ENCODE data around the gene DAB2IP. TPM values are rescaled to one million over a fixed set of nuclear protein-coding genes. Genes with fewer than 3 reads are reported as not detected.
A peak's percentile ranks its signal among the peaks of the same experiment; 100 is the strongest.

The DAB2IP gene
- total and polyA plus RNA-seq, 2 donors from 2014 or later = 33.8 to 105 TPM

DNA sequence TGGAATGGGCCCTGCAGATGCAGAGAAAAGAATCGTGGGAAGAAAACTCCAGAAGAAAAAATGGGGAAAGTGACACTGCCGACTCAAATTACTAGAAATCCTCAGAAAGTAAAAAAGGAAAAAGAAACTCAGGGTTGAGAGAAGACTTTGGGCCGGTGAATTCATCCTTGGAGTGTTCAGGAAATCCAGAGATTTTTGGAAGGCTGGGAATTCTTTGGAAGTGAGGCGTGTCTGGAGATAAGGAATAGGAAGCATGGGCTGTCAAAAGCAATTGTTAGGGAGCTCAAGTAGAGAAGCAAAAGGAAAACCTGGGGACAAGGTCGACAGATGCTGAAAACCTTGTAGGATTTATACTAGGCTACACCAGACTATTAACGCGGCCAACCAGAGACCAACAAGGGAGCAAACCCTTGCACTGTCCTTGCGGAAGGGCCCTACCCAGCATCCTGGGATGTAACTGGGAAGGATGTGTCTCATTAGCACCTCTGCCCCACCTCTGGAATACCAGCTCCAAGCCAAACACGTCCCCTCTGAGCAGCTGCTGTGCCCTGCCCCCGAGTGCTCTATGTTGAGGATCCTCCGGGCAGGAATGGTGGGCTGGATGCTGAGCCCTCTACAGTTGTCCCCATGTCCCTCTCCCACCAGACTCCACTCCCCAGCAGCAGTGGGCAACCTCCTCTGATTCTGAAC, 11.6 kb downstream of the DAB2IP start:
- FAIRE-seq (no peak), DNase-seq (no peak)
- Histone ChIP-seq H3K9ac (ENCODE audit: low read length in 3 of 3) (no peak overlapping the region), H3K4me1 (ENCODE audit: control insufficient read depth in 2 of 3, insufficient read depth in 2 of 3, low read depth in 1 of 3, low read length in 3 of 3) (peaks cover 0 to 18% (median 3%) of the 10 kb centered on the region in 3 donors), H3K27ac (ENCODE audit: low read depth in 2 of 2, low read length in 2 of 2) (peak overlapping the region in 1 of 2 donors; percentile 49), H3K9me3 (ENCODE audit: control insufficient read depth in 2 of 3, insufficient read depth in 1 of 3, low read length in 3 of 3) (no peaks in the 10 kb centered on the region), H3K4me3 (ENCODE audit: low read length in 3 of 3) (no peak overlapping the region), H3K36me3 (ENCODE audit: control insufficient read depth in 2 of 3, insufficient read depth in 3 of 3, low read length in 3 of 3) (no peaks in the 10 kb centered on the region), H3K27me3 (ENCODE audit: control insufficient read depth, insufficient read depth, low read length) (no peaks in the 10 kb centered on the region)
- TF ChIP-seq, protein P1, sequence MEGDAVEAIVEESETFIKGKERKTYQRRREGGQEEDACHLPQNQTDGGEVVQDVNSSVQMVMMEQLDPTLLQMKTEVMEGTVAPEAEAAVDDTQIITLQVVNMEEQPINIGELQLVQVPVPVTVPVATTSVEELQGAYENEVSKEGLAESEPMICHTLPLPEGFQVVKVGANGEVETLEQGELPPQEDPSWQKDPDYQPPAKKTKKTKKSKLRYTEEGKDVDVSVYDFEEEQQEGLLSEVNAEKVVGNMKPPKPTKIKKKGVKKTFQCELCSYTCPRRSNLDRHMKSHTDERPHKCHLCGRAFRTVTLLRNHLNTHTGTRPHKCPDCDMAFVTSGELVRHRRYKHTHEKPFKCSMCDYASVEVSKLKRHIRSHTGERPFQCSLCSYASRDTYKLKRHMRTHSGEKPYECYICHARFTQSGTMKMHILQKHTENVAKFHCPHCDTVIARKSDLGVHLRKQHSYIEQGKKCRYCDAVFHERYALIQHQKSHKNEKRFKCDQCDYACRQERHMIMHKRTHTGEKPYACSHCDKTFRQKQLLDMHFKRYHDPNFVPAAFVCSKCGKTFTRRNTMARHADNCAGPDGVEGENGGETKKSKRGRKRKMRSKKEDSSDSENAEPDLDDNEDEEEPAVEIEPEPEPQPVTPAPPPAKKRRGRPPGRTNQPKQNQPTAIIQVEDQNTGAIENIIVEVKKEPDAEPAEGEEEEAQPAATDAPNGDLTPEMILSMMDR (IDR thresholded peaks at IDR 0.05; ENCODE audit: borderline replicate concordance, extremely low read depth, insufficient read depth) = no peak
- intact Hi-C loops (cut with DNase I) = no loop called here

DNA sequence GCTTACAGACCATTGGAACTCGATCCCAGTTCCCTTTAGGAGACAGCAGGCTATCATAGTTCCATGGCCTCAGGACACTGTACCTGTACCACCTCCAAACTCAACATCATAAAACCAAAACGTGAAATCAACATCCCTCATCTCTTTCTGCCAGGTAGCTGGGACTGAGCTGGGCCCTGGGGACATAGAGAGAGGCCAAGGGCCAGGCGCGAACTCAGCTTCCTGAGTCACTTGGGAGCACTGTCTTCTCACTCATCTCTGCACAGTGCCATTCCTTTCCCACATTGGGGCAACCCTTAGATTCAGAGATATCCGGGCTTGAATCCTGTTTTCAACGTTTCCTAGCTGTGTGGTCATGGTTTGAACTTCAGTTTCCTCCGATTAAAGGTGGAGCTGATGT, 12.2 kb downstream of the DAB2IP start:
- Histone ChIP-seq H3K4me3 (ENCODE audit: low read length in 3 of 3) (no peak overlapping the region), H3K9ac (ENCODE audit: low read length in 3 of 3) (no peak overlapping the region), H3K36me3 (ENCODE audit: control insufficient read depth in 2 of 3, insufficient read depth in 3 of 3, low read length in 3 of 3) (no peaks in the 10 kb centered on the region), H3K9me3 (ENCODE audit: control insufficient read depth in 2 of 3, insufficient read depth in 1 of 3, low read length in 3 of 3) (no peaks in the 10 kb centered on the region), H3K4me1 (ENCODE audit: control insufficient read depth in 2 of 3, insufficient read depth in 2 of 3, low read depth in 1 of 3, low read length in 3 of 3) (peaks cover 0 to 15% (median under 1%) of the 10 kb centered on the region in 3 donors), H3K27ac (ENCODE audit: low read depth in 2 of 2, low read length in 2 of 2) (peak overlapping the region in 1 of 2 donors; percentile 32), H3K27me3 (ENCODE audit: control insufficient read depth, insufficient read depth, low read length) (no peaks in the 10 kb centered on the region)
- no peak for FAIRE-seq
- TF ChIP-seq, protein P1 (IDR thresholded peaks at IDR 0.05; ENCODE audit: borderline replicate concordance, extremely low read depth, insufficient read depth) = no peak
- intact Hi-C loops (cut with DNase I) = no loop called here
- no peak for DNase-seq

DNA sequence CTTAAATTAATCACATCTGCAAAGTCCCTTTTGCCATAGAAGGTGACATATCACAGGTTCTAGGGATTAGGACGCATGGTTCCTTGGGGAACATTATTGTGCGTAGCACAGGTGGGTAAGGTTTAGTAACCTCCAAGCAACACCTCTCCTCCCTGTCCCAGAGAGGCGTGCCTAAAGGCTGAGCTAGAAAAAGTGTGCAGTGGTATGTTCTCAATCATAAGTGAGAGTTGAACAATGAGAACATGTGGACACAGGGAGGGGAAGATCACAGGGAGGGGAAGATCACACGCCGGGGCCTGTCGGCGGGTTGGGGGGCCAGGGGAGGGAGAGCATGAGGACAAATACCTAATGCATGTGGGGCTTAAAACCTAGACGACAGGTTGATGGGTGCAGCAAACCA, 14.9 kb downstream of the DAB2IP start:
- DNase-seq (no peak), FAIRE-seq (no peak)
- Histone ChIP-seq H3K27me3 (ENCODE audit: control insufficient read depth, insufficient read depth, low read length) (no peaks in the 10 kb centered on the region), H3K36me3 (ENCODE audit: control insufficient read depth in 2 of 3, insufficient read depth in 3 of 3, low read length in 3 of 3) (no peaks in the 10 kb centered on the region), H3K9me3 (ENCODE audit: control insufficient read depth in 2 of 3, insufficient read depth in 1 of 3, low read length in 3 of 3) (no peaks in the 10 kb centered on the region), H3K4me3 (ENCODE audit: low read length in 3 of 3) (no peak overlapping the region), H3K9ac (ENCODE audit: low read length in 3 of 3) (no peak overlapping the region), H3K27ac (ENCODE audit: low read depth in 2 of 2, low read length in 2 of 2) (no peak overlapping the region), H3K4me1 (ENCODE audit: control insufficient read depth in 2 of 3, insufficient read depth in 2 of 3, low read depth in 1 of 3, low read length in 3 of 3) (peaks cover 0 to 11% (median 0%) of the 10 kb centered on the region in 3 donors)
- intact Hi-C loops (cut with DNase I) = no loop called here
- TF ChIP-seq, protein P1 (IDR thresholded peaks at IDR 0.05; ENCODE audit: borderline replicate concordance, extremely low read depth, insufficient read depth) = no peak

Data from kidney (tissue), 14 donors.